SK-N-SH (cell line): Measurements from ENCODE around the gene STAMBP. TPM values are rescaled to one million over a fixed set of nuclear protein-coding genes. Genes with fewer than 3 reads are reported as not detected.

ENCODE experiments used
- CTCF ChIA-PET: fragments of 300-600, 350-600 bp; formaldehyde crosslinking; extraction: SDS; loops from one replicate; lab custom pipeline; 2021; lab: Yijun Ruan, JAX
- POLR2A ChIA-PET: fragments of 350-600 bp; sonication (Branson Sonifier 250); formaldehyde crosslinking; extraction: SDS; loops from one replicate; lab custom pipeline; 2020; ENCODE audit warnings: antibody characterized with exemption, inconsistent platforms; lab: Yijun Ruan, JAX
- DNase-seq: peaks from one replicate; pipeline ENCODE4 v3.0.0; 2012
- H2AFZ ChIP-seq: fragments of 200-600 bp; sonication (generic); 2 replicates; pipeline ENCODE4 v1.8.1; 2016; ENCODE audit warnings: antibody characterized with exemption, mild to moderate bottlenecking, low read depth
- H3F3A ChIP-seq: fragments of 200-600 bp; sonication (generic); replicated peaks from 2 replicates; pipeline ENCODE3; 2016; ENCODE audit warnings: antibody characterized with exemption, mild to moderate bottlenecking; ENCODE audit not compliant: insufficient read depth
- H3K27ac ChIP-seq, 2 experiments: fragments of 200-500 bp in 1 of 2; fragments of 200-600 bp in 1 of 2; sonication (Bioruptor generic) in 1 of 2; sonication (generic), shearing (Covaris generic) in 1 of 2; 2 replicates each; pipeline versions ENCODE4 v1.5.1 to v1.6.1; 2014 to 2016; ENCODE audit warnings: low read depth in 2 of 2, inconsistent platforms in 1 of 2, low read length in 1 of 2, mild to moderate bottlenecking in 1 of 2, mixed read lengths in 1 of 2
- H3K27me3 ChIP-seq: fragments of 200-600 bp; sonication (generic), shearing (Covaris generic); 2 replicates; pipeline ENCODE4 v1.6.1; 2016; ENCODE audit warnings: mixed run types; ENCODE audit not compliant: insufficient read depth
- H3K36me3 ChIP-seq, 2 experiments: fragments of 200-500 bp in 1 of 2; fragments of 200-600 bp in 1 of 2; sonication (Bioruptor generic) in 1 of 2; sonication (generic) in 1 of 2; replicated peaks in 1 of 2; 2 replicates each; pipeline versions ENCODE3 to v1.5.1; 2014 to 2016; ENCODE audit warnings: low read length in 1 of 2, mild to moderate bottlenecking in 1 of 2; ENCODE audit not compliant: insufficient read depth in 2 of 2, control insufficient read depth in 1 of 2
- H3K4me1 ChIP-seq, 2 experiments: fragments of 200-500 bp in 1 of 2; fragments of 200-600 bp in 1 of 2; sonication (Bioruptor generic) in 1 of 2; sonication (generic), shearing (Covaris generic) in 1 of 2; 2 replicates each; pipeline versions ENCODE4 v1.5.1 to v1.6.1; 2014 to 2016; ENCODE audit warnings: low read depth in 1 of 2, low read length in 1 of 2, mixed run types in 1 of 2; ENCODE audit not compliant: insufficient read depth in 2 of 2, control insufficient read depth in 1 of 2
- H3K4me2 ChIP-seq: fragments of 200-600 bp; sonication (generic), shearing (Covaris generic); 2 replicates; pipeline ENCODE4 v1.6.1; 2017; ENCODE audit warnings: mixed run types
- H3K4me3 ChIP-seq, 2 experiments: fragments of 200-500 bp in 1 of 2; fragments of 200-600 bp in 1 of 2; sonication (Bioruptor generic) in 1 of 2; sonication (generic), shearing (Covaris generic) in 1 of 2; 2 replicates each; pipeline versions ENCODE4 v1.5.1 to v1.8.1; 2014 to 2016; ENCODE audit warnings: low read depth in 2 of 2, inconsistent platforms in 1 of 2, low read length in 1 of 2, mild to moderate bottlenecking in 1 of 2, mixed read lengths in 1 of 2, moderate library complexity in 1 of 2
- H3K79me2 ChIP-seq: fragments of 200-600 bp; sonication (generic); 2 replicates; pipeline ENCODE4 v1.8.1; 2017; ENCODE audit warnings: mild to moderate bottlenecking; ENCODE audit not compliant: insufficient read depth
- H3K9ac ChIP-seq: fragments of 200-600 bp; sonication (generic); 2 replicates; pipeline ENCODE4 v1.6.1; 2017; ENCODE audit warnings: mixed run types
- H3K9me2 ChIP-seq: fragments of 200-600 bp; sonication (generic); 2 replicates; pipeline ENCODE4 v1.6.1; 2017; ENCODE audit warnings: mixed run types
- H3K9me3 ChIP-seq: fragments of 200-600 bp; sonication (generic); 2 replicates; pipeline ENCODE4 v1.6.1; 2017; ENCODE audit warnings: mixed run types, mild to moderate bottlenecking, moderate library complexity
- H4K20me1 ChIP-seq: fragments of 200-600 bp; sonication (generic); 2 replicates; pipeline ENCODE4 v1.6.1; 2017; ENCODE audit warnings: mild to moderate bottlenecking, mixed run types; ENCODE audit not compliant: insufficient read depth
- CHD2 ChIP-seq: fragments of 150-350 bp; IDR thresholded peaks from 2 replicates; pipeline ENCODE4 v1.6.1; 2018; ENCODE audit warnings: low read length; ENCODE audit not compliant: partially characterized antibody
- EP300 ChIP-seq, 2 experiments: IDR thresholded peaks; 2 replicates each; pipeline versions ENCODE4 v1.4.0 to v1.6.1; 2012; ENCODE audit warnings: borderline replicate concordance in 1 of 2, low read depth in 1 of 2, low read length in 1 of 2
- FOSL2 ChIP-seq: IDR thresholded peaks from 2 replicates; pipeline ENCODE4 v1.4.0; 2012; ENCODE audit warnings: low read depth, mild to moderate bottlenecking, moderate library complexity, borderline replicate concordance
- IRF3 ChIP-seq: fragments of 150-350 bp; IDR thresholded peaks from 2 replicates; pipeline ENCODE4 v1.6.1; 2016; ENCODE audit warnings: mild to moderate bottlenecking, low read depth, low read length
- MXI1 ChIP-seq: IDR thresholded peaks from 2 replicates; pipeline ENCODE4 v1.6.1; 2012; ENCODE audit warnings: mild to moderate bottlenecking, low read depth, low read length, improper control_type of control experiment
- POLR2AphosphoS5 ChIP-seq: IDR thresholded peaks from 2 replicates; pipeline ENCODE4 v1.6.1; 2012; ENCODE audit warnings: low read depth, low read length
- RAD21 ChIP-seq: IDR thresholded peaks from 2 replicates; pipeline ENCODE4 v1.6.1; 2012; ENCODE audit warnings: mild to moderate bottlenecking, low read length
- RCOR1 ChIP-seq: fragments of 150-350 bp; IDR thresholded peaks from 2 replicates; pipeline ENCODE4 v1.6.1; 2017; ENCODE audit warnings: antibody characterized with exemption, low read length
- RXRA ChIP-seq: IDR thresholded peaks from 2 replicates; pipeline ENCODE4 v1.4.0; 2012; ENCODE audit warnings: low read depth, mild to moderate bottlenecking, borderline replicate concordance
- SIN3A ChIP-seq: IDR thresholded peaks from 2 replicates; pipeline ENCODE4 v1.6.1; 2012; ENCODE audit warnings: low read depth, mild to moderate bottlenecking, low read length, moderate library complexity, borderline replicate concordance
- SMC3 ChIP-seq: IDR thresholded peaks from 2 replicates; pipeline ENCODE4 v1.6.1; 2012; ENCODE audit warnings: low read depth, low read length, improper control_type of control experiment
- TAF1 ChIP-seq: IDR thresholded peaks from 2 replicates; pipeline ENCODE4 v1.6.1; 2012; ENCODE audit warnings: low read depth, mild to moderate bottlenecking, low read length, moderate library complexity, borderline replicate concordance
- TCF12 ChIP-seq: IDR thresholded peaks from 2 replicates; pipeline ENCODE4 v1.4.0; 2012
- WGBS: methylation state at CpG from one replicate; pipeline ENCODE4 v1.1.6; 2017; ENCODE audit warnings: low lambda C conversion rate; 5-methylcytosine and 5-hydroxymethylcytosine counted together
- polyA plus RNA-seq, 3 experiments: library from polyadenylated mRNA; depleted of rRNA; stranded (reverse); fragments of >200 nt; gene quantifications; 2 replicates each; pipeline ENCODE4 v1.2.3, GENCODE V29; 2012
- TF ChIP-seq, protein P1 (sequence below): IDR thresholded peaks from 2 replicates; pipeline ENCODE4 v1.6.1; 2012; ENCODE audit warnings: mild to moderate bottlenecking, low read depth, low read length, moderate library complexity
- TF ChIP-seq, protein P2 (sequence below): IDR thresholded peaks from 2 replicates; pipeline ENCODE4 v1.4.0; 2012; ENCODE audit warnings: low read depth
- TF ChIP-seq, protein P3 (sequence below): fragments of 200-600 bp; sonication (generic); IDR thresholded peaks from 2 replicates; pipeline ENCODE4 v1.6.1; 2017; ENCODE audit warnings: antibody characterized with exemption, mild to moderate bottlenecking, moderate library complexity
- TF ChIP-seq, protein P4 (sequence below): fragments of 150-350 bp; IDR thresholded peaks from 2 replicates; pipeline ENCODE4 v1.6.1; 2017; ENCODE audit warnings: antibody characterized with exemption, low read length, low read depth, borderline replicate concordance

STAMBP gene
- polyA plus RNA-seq, 1 of the 3 experiments (the other 2 are of a cell fraction) = 42.2 TPM

- TF ChIP-seq, protein P1, sequence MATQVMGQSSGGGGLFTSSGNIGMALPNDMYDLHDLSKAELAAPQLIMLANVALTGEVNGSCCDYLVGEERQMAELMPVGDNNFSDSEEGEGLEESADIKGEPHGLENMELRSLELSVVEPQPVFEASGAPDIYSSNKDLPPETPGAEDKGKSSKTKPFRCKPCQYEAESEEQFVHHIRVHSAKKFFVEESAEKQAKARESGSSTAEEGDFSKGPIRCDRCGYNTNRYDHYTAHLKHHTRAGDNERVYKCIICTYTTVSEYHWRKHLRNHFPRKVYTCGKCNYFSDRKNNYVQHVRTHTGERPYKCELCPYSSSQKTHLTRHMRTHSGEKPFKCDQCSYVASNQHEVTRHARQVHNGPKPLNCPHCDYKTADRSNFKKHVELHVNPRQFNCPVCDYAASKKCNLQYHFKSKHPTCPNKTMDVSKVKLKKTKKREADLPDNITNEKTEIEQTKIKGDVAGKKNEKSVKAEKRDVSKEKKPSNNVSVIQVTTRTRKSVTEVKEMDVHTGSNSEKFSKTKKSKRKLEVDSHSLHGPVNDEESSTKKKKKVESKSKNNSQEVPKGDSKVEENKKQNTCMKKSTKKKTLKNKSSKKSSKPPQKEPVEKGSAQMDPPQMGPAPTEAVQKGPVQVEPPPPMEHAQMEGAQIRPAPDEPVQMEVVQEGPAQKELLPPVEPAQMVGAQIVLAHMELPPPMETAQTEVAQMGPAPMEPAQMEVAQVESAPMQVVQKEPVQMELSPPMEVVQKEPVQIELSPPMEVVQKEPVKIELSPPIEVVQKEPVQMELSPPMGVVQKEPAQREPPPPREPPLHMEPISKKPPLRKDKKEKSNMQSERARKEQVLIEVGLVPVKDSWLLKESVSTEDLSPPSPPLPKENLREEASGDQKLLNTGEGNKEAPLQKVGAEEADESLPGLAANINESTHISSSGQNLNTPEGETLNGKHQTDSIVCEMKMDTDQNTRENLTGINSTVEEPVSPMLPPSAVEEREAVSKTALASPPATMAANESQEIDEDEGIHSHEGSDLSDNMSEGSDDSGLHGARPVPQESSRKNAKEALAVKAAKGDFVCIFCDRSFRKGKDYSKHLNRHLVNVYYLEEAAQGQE = no peak
- TF ChIP-seq, protein P2, sequence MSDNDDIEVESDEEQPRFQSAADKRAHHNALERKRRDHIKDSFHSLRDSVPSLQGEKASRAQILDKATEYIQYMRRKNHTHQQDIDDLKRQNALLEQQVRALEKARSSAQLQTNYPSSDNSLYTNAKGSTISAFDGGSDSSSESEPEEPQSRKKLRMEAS = peak; percentile 66
- no peak for TF ChIP-seq TCF12
- no peak for TF ChIP-seq SMC3
- TF ChIP-seq IRF3 = 0 out of 2 replicates have a peak, but pooled peaks have one; percentile 37
- TF ChIP-seq TAF1 = peak; percentile 47; the same call in 1 of the 2 replicates
- no peak for TF ChIP-seq RXRA
- TF ChIP-seq POLR2AphosphoS5 = peak; percentile 73; the same call in 1 of the 2 replicates
- peak; percentile 85 for TF ChIP-seq MXI1
- TF ChIP-seq CHD2 = no peak
These were observed at the start of gene STAMBP (continued) for GRCh38 chr2:73828818-73829570.

- peak; percentile 92 for DNase-seq
- Histone ChIP-seq H3F3A (no peaks in the 10 kb centered on the region), H3K9me3 (no peaks in the 10 kb centered on the region), H3K4me1 (peaks cover 4 to 7% of the 10 kb centered on the region in 2 experiments; a peak in 2 of 4 replicates), H3K4me3 (peak within 1 kb of the TSS; percentile 88 to 98), H3K27me3 (no peaks in the 10 kb centered on the region), H3K9me2 (no peaks in the 10 kb centered on the region), H4K20me1 (no peaks in the 10 kb centered on the region), H3K4me2 (peak within 1 kb of the TSS; percentile 81), H2AFZ (peak within 1 kb of the TSS; percentile 92), H3K27ac (peak within 1 kb of the TSS; percentile 70 to 82), H3K9ac (peak within 1 kb of the TSS; percentile 86), H3K79me2 (peaks cover 39% of the 10 kb centered on the region), H3K36me3 (peaks cover 15 to 19% of the 10 kb centered on the region in 2 experiments)
- 0% methylated on average over 9 of the region's 40 CpGs for WGBS
- ChIA-PET POLR2A (no interaction called here), CTCF (interaction anchor here (0.6 to 1.0 kb wide), 7 partner anchors 16 to 553 kb away, joined by 3 to 8 read pairs (median 4); no protein-coding TSS in a partner anchor)
- TF ChIP-seq CHD2 (peak; percentile 45), POLR2AphosphoS5 (peak; percentile 91), EP300 (IDR thresholded peaks at IDR 0.05; ENCODE audit: borderline replicate concordance in 1 of 2, low read depth in 1 of 2, low read length in 1 of 2) (no peak), MXI1 (peak; percentile 88), RCOR1 (0 out of 2 replicates have a peak, but pooled peaks have one; percentile 43), RAD21 (peak; percentile 59), FOSL2 (no peak), SIN3A (0 out of 2 replicates have a peak, but pooled peaks have one; percentile 60)
- TF ChIP-seq, protein P3, sequence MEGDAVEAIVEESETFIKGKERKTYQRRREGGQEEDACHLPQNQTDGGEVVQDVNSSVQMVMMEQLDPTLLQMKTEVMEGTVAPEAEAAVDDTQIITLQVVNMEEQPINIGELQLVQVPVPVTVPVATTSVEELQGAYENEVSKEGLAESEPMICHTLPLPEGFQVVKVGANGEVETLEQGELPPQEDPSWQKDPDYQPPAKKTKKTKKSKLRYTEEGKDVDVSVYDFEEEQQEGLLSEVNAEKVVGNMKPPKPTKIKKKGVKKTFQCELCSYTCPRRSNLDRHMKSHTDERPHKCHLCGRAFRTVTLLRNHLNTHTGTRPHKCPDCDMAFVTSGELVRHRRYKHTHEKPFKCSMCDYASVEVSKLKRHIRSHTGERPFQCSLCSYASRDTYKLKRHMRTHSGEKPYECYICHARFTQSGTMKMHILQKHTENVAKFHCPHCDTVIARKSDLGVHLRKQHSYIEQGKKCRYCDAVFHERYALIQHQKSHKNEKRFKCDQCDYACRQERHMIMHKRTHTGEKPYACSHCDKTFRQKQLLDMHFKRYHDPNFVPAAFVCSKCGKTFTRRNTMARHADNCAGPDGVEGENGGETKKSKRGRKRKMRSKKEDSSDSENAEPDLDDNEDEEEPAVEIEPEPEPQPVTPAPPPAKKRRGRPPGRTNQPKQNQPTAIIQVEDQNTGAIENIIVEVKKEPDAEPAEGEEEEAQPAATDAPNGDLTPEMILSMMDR = peak; percentile 86
- TF ChIP-seq, protein P4, sequence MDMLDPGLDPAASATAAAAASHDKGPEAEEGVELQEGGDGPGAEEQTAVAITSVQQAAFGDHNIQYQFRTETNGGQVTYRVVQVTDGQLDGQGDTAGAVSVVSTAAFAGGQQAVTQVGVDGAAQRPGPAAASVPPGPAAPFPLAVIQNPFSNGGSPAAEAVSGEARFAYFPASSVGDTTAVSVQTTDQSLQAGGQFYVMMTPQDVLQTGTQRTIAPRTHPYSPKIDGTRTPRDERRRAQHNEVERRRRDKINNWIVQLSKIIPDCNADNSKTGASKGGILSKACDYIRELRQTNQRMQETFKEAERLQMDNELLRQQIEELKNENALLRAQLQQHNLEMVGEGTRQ = no peak
- TF ChIP-seq, protein P2 = peak; percentile 79
These were observed 49.1 kb upstream of the STAMBP start, which contains the start of gene DUSP11 for GRCh38 chr2:73779467-73780236. DUSP11 (minus strand) TSS chr2:73780103; CDS start chr2:73779974, 129 bp downstream.
